Measurements from ENCODE around the gene TRMT2A.

TRMT2A gene

GRCh38 chr22:20125201-20126174 lies 8.5 kb upstream of the TRMT2A start:
- no peak for DNase-seq (ENCODE audit: low read depth in 1 of 2, low spot score in 1 of 2)
- Histone ChIP-seq H3K4me3 (replicated peaks; ENCODE audit: insufficient read depth, low read length) (no peak overlapping the region), H3K27me3 (ENCODE audit: insufficient read depth, poor library complexity, severe bottlenecking) (peaks cover 3% of the 10 kb centered on the region), H3K27ac (replicated peaks) (no peak overlapping the region)
- TF ChIP-seq POLR2AphosphoS5 (IDR thresholded peaks at IDR 0.05; ENCODE audit: low read depth), result no peak
- TF ChIP-seq, protein P1, sequence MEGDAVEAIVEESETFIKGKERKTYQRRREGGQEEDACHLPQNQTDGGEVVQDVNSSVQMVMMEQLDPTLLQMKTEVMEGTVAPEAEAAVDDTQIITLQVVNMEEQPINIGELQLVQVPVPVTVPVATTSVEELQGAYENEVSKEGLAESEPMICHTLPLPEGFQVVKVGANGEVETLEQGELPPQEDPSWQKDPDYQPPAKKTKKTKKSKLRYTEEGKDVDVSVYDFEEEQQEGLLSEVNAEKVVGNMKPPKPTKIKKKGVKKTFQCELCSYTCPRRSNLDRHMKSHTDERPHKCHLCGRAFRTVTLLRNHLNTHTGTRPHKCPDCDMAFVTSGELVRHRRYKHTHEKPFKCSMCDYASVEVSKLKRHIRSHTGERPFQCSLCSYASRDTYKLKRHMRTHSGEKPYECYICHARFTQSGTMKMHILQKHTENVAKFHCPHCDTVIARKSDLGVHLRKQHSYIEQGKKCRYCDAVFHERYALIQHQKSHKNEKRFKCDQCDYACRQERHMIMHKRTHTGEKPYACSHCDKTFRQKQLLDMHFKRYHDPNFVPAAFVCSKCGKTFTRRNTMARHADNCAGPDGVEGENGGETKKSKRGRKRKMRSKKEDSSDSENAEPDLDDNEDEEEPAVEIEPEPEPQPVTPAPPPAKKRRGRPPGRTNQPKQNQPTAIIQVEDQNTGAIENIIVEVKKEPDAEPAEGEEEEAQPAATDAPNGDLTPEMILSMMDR (IDR thresholded peaks at IDR 0.05; ENCODE audit: insufficient read depth, low read length), result no peak
- no peak for TF ChIP-seq GABPA (IDR thresholded peaks at IDR 0.05; ENCODE audit: low read depth)

GRCh38 chr22:20124083-20124787 lies 7.2 kb upstream of the TRMT2A start:
- Histone ChIP-seq H3K4me3 (replicated peaks; ENCODE audit: insufficient read depth, low read length) (no peak overlapping the region), H3K27ac (replicated peaks) (no peak overlapping the region), H3K27me3 (ENCODE audit: insufficient read depth, poor library complexity, severe bottlenecking) (no peaks in the 10 kb centered on the region)
- DNase-seq (ENCODE audit: low read depth in 1 of 2, low spot score in 1 of 2), result no peak
- no peak for TF ChIP-seq POLR2AphosphoS5 (IDR thresholded peaks at IDR 0.05; ENCODE audit: low read depth)
- TF ChIP-seq SPI1 (IDR thresholded peaks at IDR 0.05; ENCODE audit: borderline replicate concordance, low read depth), result no peak
- TF ChIP-seq, protein P1 (IDR thresholded peaks at IDR 0.05; ENCODE audit: insufficient read depth, low read length), result no peak
- TF ChIP-seq, protein P2, sequence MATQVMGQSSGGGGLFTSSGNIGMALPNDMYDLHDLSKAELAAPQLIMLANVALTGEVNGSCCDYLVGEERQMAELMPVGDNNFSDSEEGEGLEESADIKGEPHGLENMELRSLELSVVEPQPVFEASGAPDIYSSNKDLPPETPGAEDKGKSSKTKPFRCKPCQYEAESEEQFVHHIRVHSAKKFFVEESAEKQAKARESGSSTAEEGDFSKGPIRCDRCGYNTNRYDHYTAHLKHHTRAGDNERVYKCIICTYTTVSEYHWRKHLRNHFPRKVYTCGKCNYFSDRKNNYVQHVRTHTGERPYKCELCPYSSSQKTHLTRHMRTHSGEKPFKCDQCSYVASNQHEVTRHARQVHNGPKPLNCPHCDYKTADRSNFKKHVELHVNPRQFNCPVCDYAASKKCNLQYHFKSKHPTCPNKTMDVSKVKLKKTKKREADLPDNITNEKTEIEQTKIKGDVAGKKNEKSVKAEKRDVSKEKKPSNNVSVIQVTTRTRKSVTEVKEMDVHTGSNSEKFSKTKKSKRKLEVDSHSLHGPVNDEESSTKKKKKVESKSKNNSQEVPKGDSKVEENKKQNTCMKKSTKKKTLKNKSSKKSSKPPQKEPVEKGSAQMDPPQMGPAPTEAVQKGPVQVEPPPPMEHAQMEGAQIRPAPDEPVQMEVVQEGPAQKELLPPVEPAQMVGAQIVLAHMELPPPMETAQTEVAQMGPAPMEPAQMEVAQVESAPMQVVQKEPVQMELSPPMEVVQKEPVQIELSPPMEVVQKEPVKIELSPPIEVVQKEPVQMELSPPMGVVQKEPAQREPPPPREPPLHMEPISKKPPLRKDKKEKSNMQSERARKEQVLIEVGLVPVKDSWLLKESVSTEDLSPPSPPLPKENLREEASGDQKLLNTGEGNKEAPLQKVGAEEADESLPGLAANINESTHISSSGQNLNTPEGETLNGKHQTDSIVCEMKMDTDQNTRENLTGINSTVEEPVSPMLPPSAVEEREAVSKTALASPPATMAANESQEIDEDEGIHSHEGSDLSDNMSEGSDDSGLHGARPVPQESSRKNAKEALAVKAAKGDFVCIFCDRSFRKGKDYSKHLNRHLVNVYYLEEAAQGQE (IDR thresholded peaks at IDR 0.05; ENCODE audit: insufficient replicate concordance, low read depth), result no peak
- TF ChIP-seq GABPA (IDR thresholded peaks at IDR 0.05; ENCODE audit: low read depth), result no peak

- TF ChIP-seq, protein P2 (IDR thresholded peaks at IDR 0.05; ENCODE audit: insufficient replicate concordance, low read depth), result no peak
- TF ChIP-seq POLR2AphosphoS5 (IDR thresholded peaks at IDR 0.05; ENCODE audit: low read depth), result no peak
- TF ChIP-seq, protein P1 (IDR thresholded peaks at IDR 0.05; ENCODE audit: insufficient read depth, low read length), result no peak
- TF ChIP-seq GABPA (IDR thresholded peaks at IDR 0.05; ENCODE audit: low read depth), result no peak
- TF ChIP-seq SPI1 (IDR thresholded peaks at IDR 0.05; ENCODE audit: borderline replicate concordance, low read depth), result no peak
- H3K27ac ChIP-seq (replicated peaks), result no peak overlapping the region
- no peak overlapping the region for H3K4me3 ChIP-seq (replicated peaks; ENCODE audit: insufficient read depth, low read length)
- no peak for DNase-seq (ENCODE audit: low read depth in 1 of 2, low spot score in 1 of 2)
- no peaks in the 10 kb centered on the region for H3K27me3 ChIP-seq (ENCODE audit: insufficient read depth, poor library complexity, severe bottlenecking)
Measured at GRCh38 chr22:20123366-20124082, 6.5 kb upstream of the TRMT2A start.
